NCI-H2029 treated with DMSO at 0.1 percent for 48 hours (cell line): ENCODE results near the gene CPNE7.
"Not testable (repeated sequence)": the region's sequence is repeated elsewhere in the genome, so short reads cannot be mapped to it uniquely, and the experiment has no call there.

Experiments used
- DNase-seq: peaks from one replicate; lab custom pipeline; 2025; lab: John Stamatoyannopoulos, UW

The CPNE7 gene

DNA sequence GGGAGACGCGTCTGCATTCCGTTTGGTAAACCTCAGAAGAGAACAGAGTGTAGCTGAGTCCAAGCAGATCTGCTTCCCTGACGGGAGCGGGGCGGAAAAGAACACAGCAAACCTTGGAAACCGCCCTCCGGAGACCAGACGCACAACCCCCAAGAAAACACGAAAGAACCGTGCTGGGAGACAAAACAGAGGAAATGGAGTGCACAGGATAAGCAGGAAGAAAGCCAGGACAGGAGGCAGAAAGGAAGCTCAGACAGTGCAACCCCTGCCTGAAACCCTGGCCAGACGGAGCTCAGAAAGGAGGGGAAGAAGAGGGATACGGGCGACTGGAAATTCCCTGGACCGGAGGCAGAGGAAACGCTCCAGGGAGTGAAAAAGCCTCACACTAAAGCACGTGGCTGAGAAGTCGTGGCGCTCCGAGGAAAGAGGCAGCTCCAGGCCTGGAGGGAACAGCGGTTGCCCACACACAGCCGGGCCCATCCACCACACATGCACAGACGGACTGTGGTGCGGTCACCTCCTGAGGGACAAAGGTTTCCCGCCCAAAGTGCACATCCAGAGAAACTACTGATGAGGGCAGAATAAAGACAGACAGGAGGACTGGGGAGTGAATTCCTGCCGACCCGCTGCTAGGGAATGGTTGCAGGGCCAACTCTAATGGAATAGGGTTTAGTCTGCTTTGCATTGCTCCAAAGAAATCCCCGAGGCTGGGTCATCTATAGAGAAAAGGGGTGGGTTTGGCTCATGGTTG is 48.1 kb downstream of the CPNE7 start:
- DNase-seq: no peak

DNA sequence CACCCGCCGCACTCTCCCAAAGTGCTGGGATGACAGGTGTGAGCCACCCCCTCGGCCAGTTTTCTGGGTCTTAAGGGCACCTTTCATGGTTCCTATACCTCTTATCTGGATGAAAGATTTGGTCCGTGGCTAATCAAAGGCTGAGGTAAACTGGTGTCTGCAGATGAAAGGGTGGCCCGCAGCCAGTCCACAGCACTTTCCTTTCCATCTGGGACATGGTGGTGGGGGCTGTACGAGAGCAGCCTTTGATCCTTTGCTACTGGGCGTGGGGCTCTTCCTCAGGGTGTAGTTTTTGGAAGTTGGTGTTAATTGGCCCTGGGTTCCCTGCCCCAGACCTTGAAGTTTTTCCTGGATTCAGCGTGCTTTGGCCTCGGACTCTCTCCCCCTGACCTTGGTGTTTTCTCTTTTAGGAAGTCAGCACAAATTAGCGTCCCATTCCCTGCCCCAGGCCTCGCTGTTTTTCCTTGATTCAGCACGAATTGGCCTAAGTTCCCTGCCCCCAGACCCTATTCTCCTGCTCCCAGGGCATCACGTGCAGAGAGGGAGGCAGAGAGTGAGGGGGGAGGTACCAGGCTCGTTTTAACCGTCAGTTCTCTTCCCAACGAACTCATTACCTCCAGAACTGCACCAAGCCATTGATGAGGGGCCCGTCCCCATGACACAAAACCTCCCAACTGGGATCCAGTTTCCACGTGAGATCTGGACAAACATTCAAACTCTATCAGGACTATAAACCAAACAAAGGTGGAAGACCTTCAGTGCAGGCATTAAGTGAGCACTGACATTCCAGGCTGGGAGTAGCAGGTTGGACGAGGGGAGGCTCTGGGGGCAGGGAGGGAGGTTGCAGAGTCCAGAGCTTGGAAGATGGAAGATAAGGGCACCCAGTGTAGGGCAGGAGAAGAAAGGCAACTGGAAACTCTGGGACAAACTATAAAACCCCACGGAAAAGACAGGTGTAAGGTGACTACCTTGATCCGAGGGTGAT is 49.5 kb downstream of the CPNE7 start:
- no peak for DNase-seq

DNA sequence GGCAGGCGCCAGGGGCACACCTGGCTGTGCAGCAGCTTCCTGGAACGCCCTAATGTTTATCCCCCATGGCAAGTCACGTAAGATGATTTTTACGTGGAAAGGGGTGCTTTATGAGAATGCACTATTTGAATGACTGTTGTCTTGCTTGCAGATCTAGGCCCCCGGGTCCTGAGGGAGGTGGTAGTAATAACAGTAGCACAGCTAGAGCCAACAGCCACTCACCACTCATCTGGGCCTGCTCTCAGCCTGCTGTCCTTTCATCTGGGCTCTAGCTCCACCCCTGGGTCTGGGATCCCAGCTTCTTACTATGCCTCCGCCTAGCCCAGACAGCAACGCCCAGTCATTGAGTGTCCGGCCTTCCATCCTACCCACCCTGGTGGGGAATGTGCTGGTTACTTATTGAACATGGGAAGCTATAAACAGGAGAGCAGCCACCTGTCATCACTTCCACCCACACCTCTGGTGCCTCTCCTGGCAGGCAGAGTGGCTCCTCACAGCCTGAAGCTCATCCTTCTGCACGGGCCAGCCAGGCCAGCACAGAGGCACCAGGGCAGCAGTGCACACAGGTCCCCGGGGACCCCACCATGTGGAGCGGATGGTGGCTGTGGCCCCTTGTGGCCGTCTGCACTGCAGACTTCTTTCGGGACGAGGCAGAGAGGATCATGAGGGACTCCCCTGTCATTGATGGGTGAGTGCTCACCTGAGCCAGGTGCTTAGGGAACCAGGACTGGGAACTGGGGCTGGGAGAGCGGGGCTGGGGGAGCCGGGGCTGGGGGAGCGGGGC is 54.5 kb downstream of the CPNE7 start:
- no peak for DNase-seq

DNA sequence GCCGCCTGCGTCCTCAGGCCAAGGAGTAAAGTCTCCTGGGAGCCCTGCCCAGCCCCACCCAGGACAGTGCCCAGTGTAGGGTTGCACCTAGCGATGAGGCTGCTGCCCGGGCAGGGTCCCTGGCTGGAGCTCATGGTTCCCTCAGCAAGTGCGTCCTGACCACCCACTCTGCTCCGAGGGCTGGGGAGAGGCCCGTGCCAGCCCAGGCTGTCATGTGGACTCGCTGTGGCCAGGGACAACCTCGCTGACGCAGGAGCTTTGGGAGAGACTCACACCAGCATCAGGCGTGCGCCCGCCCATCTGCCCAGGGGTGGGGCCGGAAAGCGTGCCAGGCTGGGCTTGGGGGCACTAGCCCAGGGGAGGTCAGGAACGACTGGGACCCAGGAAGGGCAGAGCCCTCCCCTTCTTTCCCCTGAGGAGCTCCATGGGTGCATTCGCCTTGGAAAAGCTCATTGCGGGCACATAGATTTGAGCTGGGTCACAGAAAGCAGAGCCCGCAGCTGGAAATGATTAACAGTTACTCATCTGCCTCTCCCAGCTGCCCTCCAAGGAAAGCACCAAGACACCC is 57.6 kb downstream of the CPNE7 start:
- no peak for DNase-seq

DNA sequence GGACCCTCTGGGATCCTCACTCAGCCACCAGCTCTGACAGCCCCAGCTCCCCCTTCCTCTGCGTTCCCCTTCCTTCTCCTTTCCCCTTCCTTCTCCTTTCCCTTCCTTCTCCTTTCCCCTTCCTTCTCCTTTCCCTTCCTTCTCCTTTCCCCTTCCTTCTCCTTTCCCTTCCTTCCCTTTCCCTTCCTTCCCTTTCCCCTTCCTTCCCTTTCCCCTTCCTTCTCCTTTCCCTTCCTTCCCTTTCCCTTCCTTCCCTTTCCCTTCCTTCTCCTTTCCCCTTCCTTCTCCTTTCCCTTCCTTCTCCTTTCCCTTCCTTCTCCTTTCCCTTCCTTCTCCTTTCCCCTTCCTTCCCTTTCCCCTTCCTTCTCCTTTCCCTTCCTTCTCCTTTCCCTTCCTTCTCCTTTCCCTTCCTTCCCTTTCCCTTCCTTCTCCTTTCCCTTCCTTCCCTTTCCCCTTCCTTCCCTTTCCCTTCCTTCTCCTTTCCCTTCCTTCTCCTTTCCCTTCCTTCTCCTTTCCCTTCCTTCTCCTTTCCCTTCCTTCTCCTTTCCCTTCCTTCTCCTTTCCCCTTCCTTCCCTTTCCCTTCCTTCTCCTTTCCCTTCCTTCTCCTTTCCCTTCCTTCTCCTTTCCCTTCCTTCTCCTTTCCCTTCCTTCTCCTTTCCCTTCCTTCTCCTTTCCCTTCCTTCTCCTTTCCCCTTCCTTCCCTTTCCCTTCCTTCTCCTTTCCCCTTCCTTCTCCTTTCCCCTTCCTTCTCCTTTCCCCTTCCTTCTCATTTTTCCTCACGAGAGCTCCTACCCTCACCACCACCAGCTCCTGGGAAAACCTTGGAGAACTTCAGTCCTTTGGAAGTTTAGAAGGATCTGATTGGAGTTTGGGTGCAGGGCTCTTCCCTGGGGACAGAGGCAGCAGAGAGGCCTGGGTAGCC is 59.2 kb downstream of the CPNE7 start:
- DNase-seq: not testable (repeated sequence)

DNA sequence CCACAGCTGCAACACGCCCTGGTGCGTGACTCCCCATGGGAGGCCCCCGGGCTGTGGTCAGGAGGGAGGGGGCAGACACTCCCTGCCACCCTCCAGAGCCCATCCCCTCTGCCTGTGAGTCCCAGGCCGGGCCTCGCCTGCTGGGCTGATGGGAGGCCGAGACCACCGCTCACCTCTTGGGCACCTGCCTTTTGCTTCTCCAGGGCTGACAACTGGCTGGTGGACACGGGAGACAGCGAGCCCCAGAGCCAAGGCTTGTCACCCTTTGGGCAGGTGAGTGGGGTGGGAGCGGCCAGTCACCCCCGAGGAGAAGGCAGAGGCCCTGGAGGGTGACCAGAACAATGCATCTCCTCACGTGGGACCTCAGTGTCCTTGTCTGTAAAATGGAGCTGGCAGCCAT is 61.1 kb downstream of the CPNE7 start:
- DNase-seq: no peak

DNA sequence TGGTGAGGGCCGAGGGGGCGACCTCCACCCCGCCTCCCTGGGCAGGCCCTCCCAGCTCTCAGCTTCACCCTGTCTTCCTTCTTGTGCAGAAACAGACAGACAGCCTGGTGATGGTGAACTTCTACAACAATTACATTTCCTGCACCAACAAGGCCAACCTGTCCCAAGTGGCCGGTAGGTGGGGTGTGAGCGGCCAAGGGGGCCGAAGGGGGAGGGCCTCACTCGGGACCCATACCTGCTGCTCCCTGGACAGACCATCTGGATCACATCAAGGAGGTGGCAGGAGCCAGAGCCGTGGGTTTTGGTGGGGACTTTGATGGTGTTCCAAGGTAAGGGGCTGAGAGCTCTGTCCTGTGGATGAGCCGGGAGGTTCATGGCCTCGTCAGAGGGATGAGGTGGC is 61.8 kb downstream of the CPNE7 start:
- DNase-seq: no peak

DNA sequence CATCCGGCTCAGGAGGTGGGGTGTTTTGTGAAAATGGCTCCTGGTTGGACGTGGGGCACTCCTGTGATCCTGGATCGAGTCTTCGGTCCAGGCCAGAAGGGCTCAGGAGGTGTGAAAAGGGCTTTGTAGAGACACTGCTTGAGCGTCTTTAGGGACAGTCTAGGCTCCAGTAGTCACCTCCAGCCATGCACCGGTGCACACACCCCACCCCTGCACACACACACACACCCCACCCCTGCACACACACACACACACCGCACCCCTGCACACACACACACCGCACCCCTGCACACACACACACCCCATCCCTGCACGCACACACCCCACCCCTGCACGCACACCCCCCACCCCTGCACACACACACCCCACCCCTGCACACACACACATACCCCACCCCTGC is 62.9 kb downstream of the CPNE7 start:
- no peak for DNase-seq

DNA sequence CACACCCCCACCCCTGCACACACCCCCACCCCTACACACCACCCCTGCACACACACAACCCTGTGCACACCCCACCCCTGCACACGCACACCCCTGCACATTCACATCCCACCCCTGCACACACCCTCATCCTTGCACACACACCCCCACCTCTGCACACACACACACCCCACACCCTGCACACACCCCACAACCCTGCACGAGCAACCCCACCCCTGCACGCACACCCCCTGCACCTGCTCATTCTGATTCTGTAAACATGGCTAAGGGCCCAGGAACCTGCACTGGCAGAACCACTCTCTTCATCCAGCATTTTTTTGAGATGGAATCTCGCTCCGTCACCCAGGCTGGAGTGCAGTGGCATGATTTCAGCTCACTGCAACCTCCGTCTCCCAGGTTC is 63.8 kb downstream of the CPNE7 start:
- DNase-seq: no peak

DNA sequence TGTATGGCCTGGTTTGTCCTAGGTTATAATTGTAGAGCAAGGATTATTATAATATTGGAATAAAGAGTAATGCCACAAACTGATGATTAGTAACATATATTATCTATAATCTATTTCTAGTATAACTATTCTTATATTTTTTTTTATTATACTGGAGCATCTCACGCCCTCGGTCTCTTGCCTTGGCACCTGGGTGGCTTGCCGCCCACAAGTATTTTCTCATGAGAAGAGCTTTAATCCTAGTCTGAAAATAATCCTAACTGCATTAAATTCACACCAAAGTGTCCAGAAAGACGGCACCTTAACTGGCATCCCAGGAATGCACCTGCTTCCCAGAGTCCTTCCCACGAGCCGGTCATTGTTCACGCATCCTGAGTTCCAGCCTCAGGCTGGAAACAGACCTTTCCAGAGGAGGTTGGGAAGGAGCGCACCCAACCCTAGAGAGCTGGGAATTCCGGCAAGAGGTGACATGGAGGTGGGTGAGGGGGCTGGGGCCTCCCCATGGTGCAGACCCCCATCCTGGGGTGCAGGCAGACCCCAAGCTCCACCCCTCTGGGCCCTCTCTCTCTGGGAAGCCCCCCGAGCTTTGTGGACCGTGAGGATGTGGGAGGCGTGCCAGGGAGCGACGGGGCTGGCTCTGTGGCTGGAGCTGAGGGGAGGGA is 66.0 kb downstream of the CPNE7 start:
- DNase-seq: no peak

DNA sequence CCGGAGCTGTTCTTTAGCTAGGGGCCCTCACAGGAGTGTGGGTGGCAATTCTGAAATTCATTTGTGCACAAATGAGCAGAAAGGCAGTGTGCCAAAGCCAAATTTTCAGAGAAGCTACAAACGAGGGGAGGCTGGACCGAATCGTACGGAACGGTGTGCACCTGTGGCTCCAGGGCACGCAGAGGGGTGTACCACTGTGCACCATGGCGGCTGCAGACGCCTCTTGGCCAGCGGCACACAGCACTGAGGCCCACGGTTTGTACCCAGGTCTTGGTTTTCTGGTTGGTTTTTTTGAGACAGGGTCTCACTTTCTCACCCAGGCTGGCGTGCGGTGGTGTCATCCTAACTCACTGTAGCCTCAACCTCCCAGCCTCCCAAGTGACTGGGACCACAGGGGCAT is 67.0 kb downstream of the CPNE7 start:
- no peak for DNase-seq

DNA sequence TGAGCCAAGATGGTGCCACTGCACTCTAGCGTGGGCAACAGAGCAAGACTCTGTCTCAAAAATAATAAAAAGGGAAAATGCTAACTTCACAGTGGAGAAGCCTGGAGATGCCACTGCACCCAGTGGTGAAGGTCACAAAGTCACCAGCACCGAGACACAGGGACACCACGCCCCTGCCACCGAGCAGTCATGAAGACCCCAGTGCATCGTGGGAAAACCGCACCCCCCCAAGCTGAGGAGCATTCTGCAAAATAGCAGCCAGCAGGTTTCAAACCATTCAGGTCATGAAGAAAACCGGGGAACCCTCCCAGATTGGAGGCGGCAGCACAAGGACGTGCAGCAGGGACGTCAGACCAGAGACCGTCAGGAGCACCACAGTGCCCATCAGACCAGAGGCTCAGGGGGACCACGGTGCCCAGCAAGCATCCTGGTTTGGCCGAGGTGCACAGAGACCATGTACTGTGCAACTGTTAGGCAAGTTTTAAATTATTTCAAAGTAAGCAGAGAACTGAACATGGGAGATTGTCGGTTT is 68.3 kb downstream of the CPNE7 start:
- DNase-seq: no peak

DNA sequence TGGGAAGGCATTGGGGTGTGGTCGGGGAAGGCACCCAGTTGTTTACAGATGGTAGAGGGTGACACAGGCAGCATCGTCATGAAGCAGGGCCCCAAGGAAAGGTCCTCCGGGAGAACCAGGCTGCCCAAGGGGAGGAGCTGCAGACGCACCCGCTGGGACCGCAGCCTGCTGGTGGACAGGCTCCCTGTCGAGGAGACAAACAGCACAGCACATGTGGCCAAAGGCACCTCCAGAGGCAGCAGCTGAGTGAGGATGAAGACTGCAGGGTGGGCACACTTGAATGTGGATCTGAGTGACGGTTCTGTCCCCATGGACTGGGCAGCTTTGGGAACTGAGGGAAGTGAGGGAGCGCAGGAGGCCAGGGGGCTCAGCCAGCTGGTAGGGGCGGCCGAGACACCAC is 69.6 kb downstream of the CPNE7 start:
- DNase-seq: no peak

DNA sequence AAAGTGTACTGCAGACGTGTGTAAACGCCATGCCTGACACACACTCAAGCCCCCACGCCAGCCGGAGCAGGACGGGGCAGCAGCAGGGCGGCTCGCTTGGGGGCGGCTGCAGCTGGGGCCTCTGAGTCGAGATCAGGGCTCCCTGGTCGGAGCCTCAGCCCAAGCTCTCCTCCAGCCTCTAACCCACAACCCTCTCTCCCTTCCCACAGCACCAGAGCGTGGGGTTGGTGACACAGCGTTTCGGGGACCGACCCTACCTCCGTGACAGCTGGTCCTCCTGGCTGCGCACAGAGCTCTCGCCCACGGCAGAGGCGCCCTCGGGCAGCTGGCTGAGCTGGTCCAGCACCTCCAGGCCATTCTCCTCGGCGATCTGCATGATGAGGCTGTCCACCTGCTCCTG is 70.7 kb downstream of the CPNE7 start:
- DNase-seq: no peak
